DOHH2 (cell line): ENCODE results near the gene GLI1.

ENCODE experiments used
- EZH2phosphoT487 ChIP-seq: fragments of 200-600 bp; sonication (generic); IDR thresholded peaks from 2 replicates; pipeline ENCODE4 v1.6.1; 2017; ENCODE audit warnings: borderline replicate concordance, mild to moderate bottlenecking, antibody characterized with exemption, low read length, moderate library complexity, mixed read lengths
- TF ChIP-seq, protein P1 (sequence below): fragments of 200-600 bp; sonication (generic); IDR thresholded peaks from one replicate; pipeline ENCODE4 v1.5.1; 2014; ENCODE audit warnings: antibody characterized with exemption, mild to moderate bottlenecking, low read depth, low read length; ENCODE audit not compliant: poor library complexity, severe bottlenecking

DNA sequence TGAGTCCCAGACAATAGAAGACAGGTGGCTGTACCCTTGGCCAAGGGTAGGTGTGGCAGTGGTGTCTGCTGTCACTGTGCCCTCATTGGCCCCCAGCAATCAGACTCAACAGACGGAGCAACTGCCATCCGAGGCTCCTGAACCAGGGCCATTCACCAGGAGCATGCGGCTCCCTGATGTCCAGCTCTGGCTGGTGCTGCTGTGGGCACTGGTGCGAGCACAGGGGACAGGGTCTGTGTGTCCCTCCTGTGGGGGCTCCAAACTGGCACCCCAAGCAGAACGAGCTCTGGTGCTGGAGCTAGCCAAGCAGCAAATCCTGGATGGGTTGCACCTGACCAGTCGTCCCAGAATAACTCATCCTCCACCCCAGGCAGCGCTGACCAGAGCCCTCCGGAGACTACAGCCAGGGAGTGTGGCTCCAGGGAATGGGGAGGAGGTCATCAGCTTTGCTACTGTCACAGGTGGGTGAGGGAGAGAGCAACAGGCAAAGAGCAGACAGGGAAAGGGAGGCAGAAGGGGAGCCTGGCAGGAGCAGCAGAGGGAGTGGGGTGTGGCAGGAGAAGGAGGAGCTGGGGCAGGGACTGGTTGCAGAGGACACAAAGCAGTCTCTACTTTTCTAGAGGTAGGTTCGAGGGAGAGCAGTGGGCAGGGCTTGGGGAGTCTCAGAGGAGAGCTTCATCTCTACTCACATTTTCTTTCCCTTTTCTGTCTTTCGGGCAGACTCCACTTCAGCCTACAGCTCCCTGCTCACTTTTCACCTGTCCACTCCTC, 4.0 kb upstream of the GLI1 start:
- TF ChIP-seq, protein P1, sequence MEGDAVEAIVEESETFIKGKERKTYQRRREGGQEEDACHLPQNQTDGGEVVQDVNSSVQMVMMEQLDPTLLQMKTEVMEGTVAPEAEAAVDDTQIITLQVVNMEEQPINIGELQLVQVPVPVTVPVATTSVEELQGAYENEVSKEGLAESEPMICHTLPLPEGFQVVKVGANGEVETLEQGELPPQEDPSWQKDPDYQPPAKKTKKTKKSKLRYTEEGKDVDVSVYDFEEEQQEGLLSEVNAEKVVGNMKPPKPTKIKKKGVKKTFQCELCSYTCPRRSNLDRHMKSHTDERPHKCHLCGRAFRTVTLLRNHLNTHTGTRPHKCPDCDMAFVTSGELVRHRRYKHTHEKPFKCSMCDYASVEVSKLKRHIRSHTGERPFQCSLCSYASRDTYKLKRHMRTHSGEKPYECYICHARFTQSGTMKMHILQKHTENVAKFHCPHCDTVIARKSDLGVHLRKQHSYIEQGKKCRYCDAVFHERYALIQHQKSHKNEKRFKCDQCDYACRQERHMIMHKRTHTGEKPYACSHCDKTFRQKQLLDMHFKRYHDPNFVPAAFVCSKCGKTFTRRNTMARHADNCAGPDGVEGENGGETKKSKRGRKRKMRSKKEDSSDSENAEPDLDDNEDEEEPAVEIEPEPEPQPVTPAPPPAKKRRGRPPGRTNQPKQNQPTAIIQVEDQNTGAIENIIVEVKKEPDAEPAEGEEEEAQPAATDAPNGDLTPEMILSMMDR = no peak
- TF ChIP-seq EZH2phosphoT487 = no peak
